Thoracic aorta (tissue), 2 donors: Measurements from ENCODE around the gene CYP3A7. TPM values are rescaled to one million over a fixed set of nuclear protein-coding genes. Genes with fewer than 3 reads are reported as not detected.

Experiments
- ATAC-seq: fragments of 150-250 bp; one replicate; pipeline ENCODE4 v1.8.0; 2017; ENCODE audit warnings: low read depth; ENCODE audit not compliant: insufficient number of reproducible peaks, low FRiP score
- DNase-seq: peaks from one replicate; pipeline ENCODE4 v3.0.0-alpha.2; 2020; ENCODE audit warnings: low spot score
- H3K27ac ChIP-seq, 2 donors: fragments of 200-600 bp; sonication (generic); 1 replicate in 1 of 2; 2 replicates in 1 of 2; pipeline ENCODE4 v1.5.1; 2016; ENCODE audit warnings: mild to moderate bottlenecking in 2 of 2, moderate library complexity in 2 of 2
- H3K27me3 ChIP-seq: fragments of 200-600 bp; sonication (generic); replicated peaks from 2 replicates; pipeline ENCODE4 v1.6.0; 2016; ENCODE audit warnings: mild to moderate bottlenecking; ENCODE audit not compliant: insufficient read depth
- H3K36me3 ChIP-seq: fragments of 200-600 bp; sonication (generic); one replicate; pipeline ENCODE4 v1.5.1; 2016
- H3K4me1 ChIP-seq, 2 donors: fragments of 200-600 bp; sonication (generic); 1 replicate in 1 of 2; 2 replicates in 1 of 2; pipeline versions ENCODE4 v1.5.1 to v1.6.0; 2016; ENCODE audit warnings: low read depth in 2 of 2, mild to moderate bottlenecking in 1 of 2; ENCODE audit not compliant: control insufficient read depth in 1 of 2
- H3K4me3 ChIP-seq: fragments of 200-600 bp; sonication (generic); 2 replicates; pipeline ENCODE4 v1.5.1; 2016; ENCODE audit warnings: mild to moderate bottlenecking
- H3K9me3 ChIP-seq: fragments of 200-600 bp; sonication (generic); 2 replicates; pipeline ENCODE4 v1.5.1; 2016
- CTCF ChIP-seq: fragments of 200-600 bp; sonication (generic); IDR thresholded peaks from one replicate; pipeline ENCODE4 v1.5.1; 2019; ENCODE audit warnings: antibody characterized with exemption
- total RNA-seq, 2 donors: library from RNA; depleted of rRNA; stranded (reverse); fragments of >200 nt; gene quantifications; one replicate each; pipeline versions ENCODE4 v1.1.0 to v1.2.3, GENCODE V29; 2016

Gene CYP3A7
- not detected for total RNA-seq

DNA sequence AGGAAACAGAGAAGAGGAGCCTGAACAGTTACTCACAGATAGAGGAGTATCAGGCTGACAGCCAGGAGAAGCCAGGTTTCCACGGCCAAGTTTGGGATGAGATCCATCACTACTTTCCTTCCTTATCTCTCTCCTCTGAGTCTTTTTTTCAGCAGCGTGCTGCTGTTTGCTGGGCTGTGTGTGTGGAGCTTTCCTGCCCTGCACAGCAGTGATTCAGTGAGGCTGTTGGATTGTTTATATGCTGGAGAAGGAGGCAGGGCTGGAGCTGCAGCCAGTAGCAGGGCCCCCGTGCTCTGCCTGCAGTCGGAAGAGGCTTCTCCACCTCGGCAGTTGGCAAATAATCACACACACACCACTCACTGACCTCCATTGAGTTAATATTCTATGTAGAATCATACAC, at the start of gene CYP3A7:
Gene CYP3A7 (minus strand): TSS at position 210 of the 400 bp plus-strand sequence. CDS start 103 bp downstream, at position 107.
- TF ChIP-seq CTCF: no peak
- Histone ChIP-seq H3K4me1 (no peaks in the 10 kb centered on the region), H3K4me3 (no peak within 1 kb of the TSS), H3K9me3 (no peaks in the 10 kb centered on the region), H3K27me3 (no peaks in the 10 kb centered on the region), H3K27ac (no peak within 1 kb of the TSS), H3K36me3 (no peaks in the 10 kb centered on the region)
- ATAC-seq (no peak), DNase-seq (no peak)

GRCh38 chr7:99784007-99784406, 49.0 kb upstream of the CYP3A7 start, which contains the start of gene CYP3A4:
TSS of gene CYP3A4 (minus strand) at chr7:99784184. CDS start at chr7:99784081, 103 bp downstream.
- ATAC-seq: no peak
- no peaks in the 10 kb centered on the region for H3K9me3 ChIP-seq
- no peaks in the 10 kb centered on the region for H3K36me3 ChIP-seq
- no peak for TF ChIP-seq CTCF
- no peak within 1 kb of the TSS for H3K4me3 ChIP-seq
- no peak within 1 kb of the TSS for H3K27ac ChIP-seq
- H3K27me3 ChIP-seq: no peaks in the 10 kb centered on the region
- no peaks in the 10 kb centered on the region for H3K4me1 ChIP-seq
- no peak for DNase-seq

DNA sequence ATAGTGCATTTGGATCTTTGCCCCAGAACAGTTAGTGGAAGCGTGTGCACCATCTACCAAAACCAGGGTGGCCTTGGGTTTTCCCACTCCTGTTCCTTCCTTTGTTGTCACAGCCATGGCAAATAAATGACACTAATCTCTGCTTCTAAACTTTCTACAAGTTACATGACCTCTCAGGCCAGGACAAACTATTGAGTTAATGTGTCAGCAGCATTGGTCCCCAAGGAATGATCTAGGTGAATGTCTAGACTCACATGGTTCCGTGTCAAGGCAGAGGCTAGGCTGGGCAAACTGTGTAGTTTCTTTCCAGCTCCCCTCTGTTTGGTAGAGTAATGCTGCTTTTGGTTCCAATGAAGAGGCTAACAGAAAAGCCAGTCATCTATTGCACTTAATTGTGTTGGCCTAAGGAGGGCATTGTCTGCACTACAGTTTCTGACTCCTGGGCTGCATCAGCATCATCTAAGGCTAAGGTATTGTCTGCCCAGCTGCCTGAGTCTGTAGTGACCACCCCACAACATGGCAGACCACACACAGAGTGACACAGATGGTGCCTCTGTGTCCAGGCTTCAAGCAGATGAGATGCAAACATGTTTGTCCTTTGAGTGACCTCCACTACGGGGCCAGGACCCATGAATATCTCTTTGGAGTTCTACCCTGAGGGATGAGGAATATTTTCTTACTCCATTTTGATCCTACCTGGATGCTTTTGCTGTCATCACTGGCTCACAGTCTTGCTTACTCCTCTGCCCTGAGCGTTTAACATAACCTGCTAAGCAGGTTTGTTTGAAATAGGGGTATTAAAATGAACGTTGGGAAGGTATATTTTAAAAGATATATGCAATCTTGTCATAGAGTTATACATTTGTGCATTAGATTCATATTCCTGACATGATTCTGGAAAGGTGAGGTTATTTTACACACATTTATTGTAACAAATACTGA, 47.3 kb upstream of the CYP3A7 start:
- ATAC-seq (no peak), DNase-seq (no peak)
- H3K9me3 ChIP-seq: no peaks in the 10 kb centered on the region
- no peaks in the 10 kb centered on the region for H3K4me1 ChIP-seq
- H3K4me3 ChIP-seq: no peak overlapping the region
- no peak for TF ChIP-seq CTCF
- H3K36me3 ChIP-seq: no peaks in the 10 kb centered on the region
- no peak overlapping the region for H3K27ac ChIP-seq
- no peaks in the 10 kb centered on the region for H3K27me3 ChIP-seq

DNA sequence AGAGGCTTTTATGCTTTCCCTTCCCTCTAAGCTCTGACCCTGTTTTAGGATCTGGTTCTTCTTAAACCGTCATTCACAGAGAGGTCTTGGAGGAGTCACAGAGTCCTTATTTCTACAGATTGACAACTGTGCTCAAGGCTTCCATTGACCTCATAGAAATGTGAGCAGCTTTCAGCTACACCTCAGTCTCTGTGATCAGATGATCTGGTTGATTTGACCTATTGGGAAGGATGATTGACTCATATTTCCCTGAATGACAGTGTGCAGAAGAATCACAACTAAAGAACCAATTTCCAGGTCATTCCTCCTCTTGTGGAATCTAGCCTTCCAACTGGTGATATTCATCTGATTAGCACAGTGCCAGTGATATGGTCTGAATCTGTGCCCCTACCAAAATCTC, 45.6 kb upstream of the CYP3A7 start:
- H3K27me3 ChIP-seq: no peaks in the 10 kb centered on the region
- no peak overlapping the region for H3K27ac ChIP-seq
- DNase-seq: no peak
- H3K4me1 ChIP-seq: no peaks in the 10 kb centered on the region
- H3K4me3 ChIP-seq: no peak overlapping the region
- no peaks in the 10 kb centered on the region for H3K36me3 ChIP-seq
- ATAC-seq: no peak
- no peak for TF ChIP-seq CTCF
- H3K9me3 ChIP-seq: no peaks in the 10 kb centered on the region

DNA sequence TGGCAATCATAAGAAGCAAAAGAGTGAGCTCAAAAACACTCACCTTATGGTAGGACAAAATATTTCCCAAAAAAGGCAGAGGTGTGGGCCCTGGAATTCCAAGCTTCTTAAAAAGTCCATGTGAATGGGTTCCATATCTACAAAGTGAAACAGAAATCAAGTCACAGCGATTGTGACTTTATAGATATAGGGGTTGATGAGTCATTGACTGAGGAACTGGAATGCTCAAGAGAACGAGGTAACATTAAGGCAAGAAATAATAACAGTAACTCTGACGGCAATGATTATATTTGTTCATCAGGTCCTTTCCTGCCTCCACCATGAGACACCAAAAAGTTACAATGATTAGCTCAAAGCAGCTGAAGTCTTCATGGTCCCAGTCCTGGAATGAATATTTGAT, 45.0 kb upstream of the CYP3A7 start:
- H3K4me3 ChIP-seq: no peak overlapping the region
- ATAC-seq: no peak
- H3K9me3 ChIP-seq: no peaks in the 10 kb centered on the region
- no peaks in the 10 kb centered on the region for H3K4me1 ChIP-seq
- no peaks in the 10 kb centered on the region for H3K36me3 ChIP-seq
- TF ChIP-seq CTCF: no peak
- DNase-seq: no peak
- no peak overlapping the region for H3K27ac ChIP-seq
- no peaks in the 10 kb centered on the region for H3K27me3 ChIP-seq
